B cell (primary cell): Measurements from ENCODE around the gene ADAM23.

ENCODE experiments used
- EZH2 ChIP-seq: IDR thresholded peaks from 2 replicates; pipeline ENCODE4 v1.6.1; 2012; ENCODE audit warnings: borderline replicate concordance, low read depth, mild to moderate bottlenecking, moderate library complexity, low read length; ENCODE audit not compliant: insufficient read depth, poor library complexity, severe bottlenecking
- TF ChIP-seq, protein P1 (sequence below): fragments of 200-600 bp; IDR thresholded peaks from one replicate; pipeline ENCODE4 v1.8.0; 2022; ENCODE audit warnings: antibody characterized with exemption, mild to moderate bottlenecking

DNA sequence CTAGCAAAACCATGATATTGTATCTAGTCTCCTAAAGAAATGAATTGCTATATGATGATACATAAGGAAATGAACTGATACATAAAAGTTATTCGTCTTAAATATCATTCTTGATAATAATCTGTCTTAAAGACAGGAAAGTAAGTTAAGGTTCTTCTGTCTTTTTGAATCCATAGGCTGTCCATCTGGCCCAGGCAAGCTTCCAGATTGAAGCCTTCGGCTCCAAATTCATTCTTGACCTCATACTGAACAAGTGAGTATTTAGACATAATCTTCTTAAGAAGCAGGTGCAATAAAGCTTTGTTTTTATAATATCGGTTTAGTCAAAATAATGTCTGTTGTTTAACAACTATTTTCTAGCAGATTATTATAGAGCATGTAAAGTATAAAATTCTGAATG, 37.7 kb downstream of the ADAM23 start:
- TF ChIP-seq, protein P1, sequence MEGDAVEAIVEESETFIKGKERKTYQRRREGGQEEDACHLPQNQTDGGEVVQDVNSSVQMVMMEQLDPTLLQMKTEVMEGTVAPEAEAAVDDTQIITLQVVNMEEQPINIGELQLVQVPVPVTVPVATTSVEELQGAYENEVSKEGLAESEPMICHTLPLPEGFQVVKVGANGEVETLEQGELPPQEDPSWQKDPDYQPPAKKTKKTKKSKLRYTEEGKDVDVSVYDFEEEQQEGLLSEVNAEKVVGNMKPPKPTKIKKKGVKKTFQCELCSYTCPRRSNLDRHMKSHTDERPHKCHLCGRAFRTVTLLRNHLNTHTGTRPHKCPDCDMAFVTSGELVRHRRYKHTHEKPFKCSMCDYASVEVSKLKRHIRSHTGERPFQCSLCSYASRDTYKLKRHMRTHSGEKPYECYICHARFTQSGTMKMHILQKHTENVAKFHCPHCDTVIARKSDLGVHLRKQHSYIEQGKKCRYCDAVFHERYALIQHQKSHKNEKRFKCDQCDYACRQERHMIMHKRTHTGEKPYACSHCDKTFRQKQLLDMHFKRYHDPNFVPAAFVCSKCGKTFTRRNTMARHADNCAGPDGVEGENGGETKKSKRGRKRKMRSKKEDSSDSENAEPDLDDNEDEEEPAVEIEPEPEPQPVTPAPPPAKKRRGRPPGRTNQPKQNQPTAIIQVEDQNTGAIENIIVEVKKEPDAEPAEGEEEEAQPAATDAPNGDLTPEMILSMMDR: no peak
- no peak for TF ChIP-seq EZH2
